ENCODE data around the gene HMMR. TPM values are rescaled to one million over a fixed set of nuclear protein-coding genes. Genes with fewer than 3 reads are reported as not detected.

Gene HMMR
- total and polyA plus RNA-seq, 9 of the 15 experiments (the other 6 are each of a cell fraction or from before 2014, with no cell fraction given): 74.9 to 133 (median 90.8) TPM

DNA sequence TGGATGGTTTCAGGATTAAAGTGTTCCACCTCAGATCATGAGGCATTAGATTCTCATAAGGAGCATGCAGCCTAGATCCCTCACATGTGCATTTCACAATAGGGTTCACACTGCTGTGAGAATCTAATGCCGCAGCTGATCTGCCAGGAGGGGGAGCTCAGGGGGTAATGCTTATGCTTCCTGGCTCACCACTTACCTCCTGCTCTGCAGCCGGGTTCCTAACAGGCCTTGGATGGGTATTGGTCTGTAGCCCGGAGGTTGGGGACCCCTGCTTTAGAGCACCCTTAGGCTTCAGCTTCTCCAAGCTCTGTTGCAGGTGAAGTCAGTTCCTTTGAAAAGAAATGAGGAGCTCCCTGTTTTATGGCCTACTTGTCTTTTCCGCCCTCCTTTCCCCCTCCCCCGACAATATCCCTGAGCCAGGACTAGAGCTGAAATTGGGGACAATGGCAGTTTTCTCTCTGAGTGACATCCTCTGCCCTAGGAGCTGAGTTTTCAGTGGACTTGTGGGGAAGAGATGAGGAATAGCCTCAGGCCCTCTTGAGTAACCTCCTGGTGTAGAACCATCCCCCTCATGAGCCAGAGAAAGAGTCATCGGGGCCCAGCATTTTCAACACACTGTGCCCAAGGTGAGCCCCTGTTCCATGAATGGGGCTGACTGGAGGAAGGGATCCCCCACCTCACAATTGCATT is 28.8 kb downstream of the HMMR start:
- no peak overlapping the region for H3K4me2 ChIP-seq (ENCODE audit: insufficient read depth, low read length)
- H3K4me1 ChIP-seq (replicated peaks in 1 of 2; ENCODE audit: control insufficient read depth in 2 of 2, insufficient read depth in 2 of 2, low read length in 2 of 2): no peaks in the 10 kb centered on the region
- H2AFZ ChIP-seq (ENCODE audit: low read depth, low read length): no peak overlapping the region
- POLR2A ChIA-PET: interaction anchor here (0.5 to 2.0 kb wide), 4 partner anchors 10 to 29 kb away, joined by 3 to 8 read pairs (median 4); partner anchors contain the start of genes HMMR and NUDCD2
- WGBS (ENCODE audit: insufficient coverage, low coverage, missing lambda C conversion rate): 85% methylated on average over 4 of the region's 6 CpGs
- H3K27ac ChIP-seq (ENCODE audit: extremely low read depth, low read depth, low read length): no peak overlapping the region
- CTCF ChIA-PET (ENCODE audit: low intra/inter-chr PET ratio): no interaction called here
- H3K27me3 ChIP-seq (ENCODE audit: control insufficient read depth in 2 of 2, insufficient read depth in 2 of 2, low read length in 2 of 2): no peaks in the 10 kb centered on the region
- no peaks in the 10 kb centered on the region for H3K9me1 ChIP-seq (ENCODE audit: control insufficient read depth, insufficient read depth, low read length)
- H3K9me3 ChIP-seq (replicated peaks; ENCODE audit: control insufficient read depth, insufficient read depth, low read depth, low read length): no peaks in the 10 kb centered on the region
- no TSS peak for BruUV-seq (replicated peaks)
- intact Hi-C loops (cut with micrococcal nuclease) (no loop called here), in situ Hi-C loops (cut with MboI) (no loop called here)
- peak; percentile 76 for ATAC-seq
- no peak overlapping the region for H3K9ac ChIP-seq (ENCODE audit: insufficient read depth in 1 of 2, low read depth in 2 of 2, low read length in 2 of 2)
- TF ChIP-seq HEY1 (CRISPR knock-in tag; IDR thresholded peaks at IDR 0.05; ENCODE audit: borderline replicate concordance): no peak
- TF ChIP-seq PTBP1 (IDR thresholded peaks at IDR 0.05; ENCODE audit: low read depth, low read length): no peak
- TF ChIP-seq, protein P1, sequence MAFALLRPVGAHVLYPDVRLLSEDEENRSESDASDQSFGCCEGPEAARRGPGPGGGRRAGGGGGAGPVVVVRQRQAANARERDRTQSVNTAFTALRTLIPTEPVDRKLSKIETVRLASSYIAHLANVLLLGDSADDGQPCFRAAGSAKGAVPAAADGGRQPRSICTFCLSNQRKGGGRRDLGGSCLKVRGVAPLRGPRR (CRISPR knock-in tag; IDR thresholded peaks at IDR 0.05): no peak
- TF ChIP-seq, protein P2, sequence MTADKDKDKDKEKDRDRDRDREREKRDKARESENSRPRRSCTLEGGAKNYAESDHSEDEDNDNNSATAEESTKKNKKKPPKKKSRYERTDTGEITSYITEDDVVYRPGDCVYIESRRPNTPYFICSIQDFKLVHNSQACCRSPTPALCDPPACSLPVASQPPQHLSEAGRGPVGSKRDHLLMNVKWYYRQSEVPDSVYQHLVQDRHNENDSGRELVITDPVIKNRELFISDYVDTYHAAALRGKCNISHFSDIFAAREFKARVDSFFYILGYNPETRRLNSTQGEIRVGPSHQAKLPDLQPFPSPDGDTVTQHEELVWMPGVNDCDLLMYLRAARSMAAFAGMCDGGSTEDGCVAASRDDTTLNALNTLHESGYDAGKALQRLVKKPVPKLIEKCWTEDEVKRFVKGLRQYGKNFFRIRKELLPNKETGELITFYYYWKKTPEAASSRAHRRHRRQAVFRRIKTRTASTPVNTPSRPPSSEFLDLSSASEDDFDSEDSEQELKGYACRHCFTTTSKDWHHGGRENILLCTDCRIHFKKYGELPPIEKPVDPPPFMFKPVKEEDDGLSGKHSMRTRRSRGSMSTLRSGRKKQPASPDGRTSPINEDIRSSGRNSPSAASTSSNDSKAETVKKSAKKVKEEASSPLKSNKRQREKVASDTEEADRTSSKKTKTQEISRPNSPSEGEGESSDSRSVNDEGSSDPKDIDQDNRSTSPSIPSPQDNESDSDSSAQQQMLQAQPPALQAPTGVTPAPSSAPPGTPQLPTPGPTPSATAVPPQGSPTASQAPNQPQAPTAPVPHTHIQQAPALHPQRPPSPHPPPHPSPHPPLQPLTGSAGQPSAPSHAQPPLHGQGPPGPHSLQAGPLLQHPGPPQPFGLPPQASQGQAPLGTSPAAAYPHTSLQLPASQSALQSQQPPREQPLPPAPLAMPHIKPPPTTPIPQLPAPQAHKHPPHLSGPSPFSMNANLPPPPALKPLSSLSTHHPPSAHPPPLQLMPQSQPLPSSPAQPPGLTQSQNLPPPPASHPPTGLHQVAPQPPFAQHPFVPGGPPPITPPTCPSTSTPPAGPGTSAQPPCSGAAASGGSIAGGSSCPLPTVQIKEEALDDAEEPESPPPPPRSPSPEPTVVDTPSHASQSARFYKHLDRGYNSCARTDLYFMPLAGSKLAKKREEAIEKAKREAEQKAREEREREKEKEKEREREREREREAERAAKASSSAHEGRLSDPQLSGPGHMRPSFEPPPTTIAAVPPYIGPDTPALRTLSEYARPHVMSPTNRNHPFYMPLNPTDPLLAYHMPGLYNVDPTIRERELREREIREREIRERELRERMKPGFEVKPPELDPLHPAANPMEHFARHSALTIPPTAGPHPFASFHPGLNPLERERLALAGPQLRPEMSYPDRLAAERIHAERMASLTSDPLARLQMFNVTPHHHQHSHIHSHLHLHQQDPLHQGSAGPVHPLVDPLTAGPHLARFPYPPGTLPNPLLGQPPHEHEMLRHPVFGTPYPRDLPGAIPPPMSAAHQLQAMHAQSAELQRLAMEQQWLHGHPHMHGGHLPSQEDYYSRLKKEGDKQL (CRISPR knock-in tag; IDR thresholded peaks at IDR 0.05; ENCODE audit: borderline replicate concordance): no peak
- no peak for TF ChIP-seq ZBED1 (IDR thresholded peaks at IDR 0.05)
- TF ChIP-seq ZNF224 (CRISPR knock-in tag; IDR thresholded peaks at IDR 0.05): no peak
- no peak for TF ChIP-seq TCF7L2 (IDR thresholded peaks at IDR 0.05; ENCODE audit: low read depth, low read length)
- peak; percentile 67 for TF ChIP-seq CEBPB (tag; IDR thresholded peaks at IDR 0.05)
- no peak for TF ChIP-seq RBM14 (IDR thresholded peaks at IDR 0.05; ENCODE audit: borderline replicate concordance, insufficient read depth, low read depth, low read length)
- TF ChIP-seq ZNF764 (CRISPR knock-in tag; IDR thresholded peaks at IDR 0.05; ENCODE audit: low read depth): no peak
- TF ChIP-seq RAD21 (CRISPR knock-in tag; conservative IDR thresholded peaks at IDR 0.05 in 1 of 2, IDR thresholded peaks at IDR 0.05 in 1 of 2): 0 out of 4 replicates have a peak, but pooled peaks of 1 of the 2 experiments have one; percentile 7
- TF ChIP-seq RBFOX2 (IDR thresholded peaks at IDR 0.05; ENCODE audit: low read depth, low read length): no peak
- TF ChIP-seq, protein P3, sequence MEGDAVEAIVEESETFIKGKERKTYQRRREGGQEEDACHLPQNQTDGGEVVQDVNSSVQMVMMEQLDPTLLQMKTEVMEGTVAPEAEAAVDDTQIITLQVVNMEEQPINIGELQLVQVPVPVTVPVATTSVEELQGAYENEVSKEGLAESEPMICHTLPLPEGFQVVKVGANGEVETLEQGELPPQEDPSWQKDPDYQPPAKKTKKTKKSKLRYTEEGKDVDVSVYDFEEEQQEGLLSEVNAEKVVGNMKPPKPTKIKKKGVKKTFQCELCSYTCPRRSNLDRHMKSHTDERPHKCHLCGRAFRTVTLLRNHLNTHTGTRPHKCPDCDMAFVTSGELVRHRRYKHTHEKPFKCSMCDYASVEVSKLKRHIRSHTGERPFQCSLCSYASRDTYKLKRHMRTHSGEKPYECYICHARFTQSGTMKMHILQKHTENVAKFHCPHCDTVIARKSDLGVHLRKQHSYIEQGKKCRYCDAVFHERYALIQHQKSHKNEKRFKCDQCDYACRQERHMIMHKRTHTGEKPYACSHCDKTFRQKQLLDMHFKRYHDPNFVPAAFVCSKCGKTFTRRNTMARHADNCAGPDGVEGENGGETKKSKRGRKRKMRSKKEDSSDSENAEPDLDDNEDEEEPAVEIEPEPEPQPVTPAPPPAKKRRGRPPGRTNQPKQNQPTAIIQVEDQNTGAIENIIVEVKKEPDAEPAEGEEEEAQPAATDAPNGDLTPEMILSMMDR (IDR thresholded peaks at IDR 0.05 in 2 of 3, conservative IDR thresholded peaks at IDR 0.05 in 1 of 3; ENCODE audit: insufficient read depth in 2 of 3, low read depth in 1 of 3, low read length in 3 of 3): peak; percentile 24 to 41 (median 26); a peak in 2 of 6 replicates
- no peaks in the 10 kb centered on the region for H3K79me2 ChIP-seq (ENCODE audit: control insufficient read depth, insufficient read depth, low read length)
- peak in 1 of 4 experiments; percentile 12 for DNase-seq (ENCODE audit: extremely low read depth in 1 of 4, low spot score in 3 of 4)
- H3K36me3 ChIP-seq (ENCODE audit: control insufficient read depth, insufficient read depth, low read length): peaks cover 78% of the 10 kb centered on the region
- no peak overlapping the region for H3K4me3 ChIP-seq
- peak; percentile 26 for FAIRE-seq
- no peaks in the 10 kb centered on the region for H4K20me1 ChIP-seq (replicated peaks; ENCODE audit: control insufficient read depth, insufficient read depth, low read length)

Measured in K562 (cell line).